Renal pelvis (tissue), 4 donors: ENCODE measurements around the gene BLTP2. TPM values are rescaled to one million over a fixed set of nuclear protein-coding genes. Genes with fewer than 3 reads are reported as not detected.
A peak's percentile ranks its signal among the peaks of the same experiment; 100 is the strongest.
"Not testable (repeated sequence)": the region's sequence is repeated elsewhere in the genome, so short reads cannot be mapped to it uniquely, and the experiment has no call there.

Experiments used
- DNase-seq: peaks from one replicate; pipeline ENCODE4 v3.0.0-alpha.2; 2013
- polyA plus RNA-seq, 3 donors: library from polyadenylated mRNA; unstranded; fragments of 120-200 nt; gene quantifications; one replicate each; pipeline ENCODE4 v1.2.1, GENCODE V29; 2013; ENCODE audit not compliant: insufficient read length in 3 of 3

BLTP2 gene
- polyA plus RNA-seq, 3 donors, result 86.0 to 106 (median 99.9) TPM

DNA sequence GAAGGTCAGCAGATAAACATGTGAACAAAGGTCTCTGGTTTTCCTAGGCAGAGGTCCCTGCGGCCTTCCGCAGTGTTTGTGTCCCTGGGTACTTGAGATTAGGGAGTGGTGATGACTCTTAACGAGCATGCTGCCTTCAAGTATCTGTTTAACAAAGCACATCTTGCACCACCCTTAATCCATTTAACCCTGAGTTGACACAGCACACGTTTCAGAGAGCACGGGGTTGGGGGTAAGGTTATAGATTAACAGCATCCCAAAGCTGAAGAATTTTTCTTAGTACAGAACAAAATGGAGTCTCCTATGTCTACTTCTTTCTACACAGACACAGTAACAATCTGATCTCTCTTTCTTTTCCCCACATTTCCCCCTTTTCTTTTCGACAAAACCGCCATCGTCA is 13.4 kb upstream of the BLTP2 start:
- not testable (repeated sequence) for DNase-seq

DNA sequence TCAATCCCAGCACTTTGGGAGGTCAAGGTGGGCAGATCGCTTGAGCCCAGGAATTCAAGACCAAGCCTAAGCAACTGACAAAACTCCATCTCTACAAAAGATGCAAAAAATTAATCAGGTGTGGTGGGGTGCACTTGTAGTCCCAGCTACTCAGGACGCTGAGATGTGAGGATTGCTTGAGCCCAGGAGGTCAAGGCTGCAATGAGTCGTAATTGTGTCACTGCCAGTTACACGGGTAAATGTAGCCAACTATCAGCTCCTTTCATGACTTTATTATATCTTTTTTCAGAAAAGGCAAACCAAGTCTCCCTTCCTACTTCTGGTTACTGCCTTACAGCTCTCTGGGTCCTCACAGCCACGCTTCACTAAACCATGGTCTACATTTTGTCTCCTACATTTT is 12.8 kb upstream of the BLTP2 start:
- DNase-seq, result no peak

DNA sequence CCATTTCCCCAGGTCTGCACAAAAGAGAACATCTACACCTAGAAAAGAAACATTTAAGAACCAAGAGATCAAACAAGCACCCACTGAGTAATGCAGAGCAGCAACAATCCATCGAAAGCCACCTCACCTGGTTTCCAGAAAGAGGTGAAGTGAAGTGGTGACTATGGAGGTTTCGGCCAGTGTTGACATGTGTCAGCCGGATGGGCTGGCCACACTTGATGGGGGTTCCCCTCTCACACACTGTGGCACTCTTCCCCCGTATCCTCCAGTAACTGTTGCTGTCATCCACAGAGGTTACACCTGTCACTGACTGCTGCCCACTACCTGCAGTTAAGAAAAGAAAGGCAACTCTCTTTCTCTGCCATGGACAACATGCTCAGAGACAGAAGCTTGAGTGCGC is 10.2 kb upstream of the BLTP2 start:
- no peak for DNase-seq

DNA sequence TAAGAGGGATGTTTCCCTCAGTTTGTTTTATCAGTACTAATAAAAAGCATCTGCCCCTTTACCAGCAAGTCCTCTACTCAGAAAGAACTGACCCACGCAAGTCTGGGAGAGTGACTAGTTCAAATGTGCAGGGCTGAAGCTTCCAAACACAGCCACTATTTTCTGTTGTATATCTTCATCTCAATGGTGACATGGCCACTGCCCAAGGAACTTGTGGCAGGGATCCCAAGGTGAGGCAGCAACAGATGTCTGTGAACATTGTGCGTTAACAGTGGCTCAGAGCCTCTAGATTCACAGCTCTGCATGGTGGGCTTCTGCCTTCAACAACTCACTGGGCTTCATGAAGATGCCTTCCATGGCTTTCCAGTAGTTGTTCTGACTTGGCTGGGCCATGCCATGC is 3.7 kb upstream of the BLTP2 start:
- DNase-seq, result no peak

DNA sequence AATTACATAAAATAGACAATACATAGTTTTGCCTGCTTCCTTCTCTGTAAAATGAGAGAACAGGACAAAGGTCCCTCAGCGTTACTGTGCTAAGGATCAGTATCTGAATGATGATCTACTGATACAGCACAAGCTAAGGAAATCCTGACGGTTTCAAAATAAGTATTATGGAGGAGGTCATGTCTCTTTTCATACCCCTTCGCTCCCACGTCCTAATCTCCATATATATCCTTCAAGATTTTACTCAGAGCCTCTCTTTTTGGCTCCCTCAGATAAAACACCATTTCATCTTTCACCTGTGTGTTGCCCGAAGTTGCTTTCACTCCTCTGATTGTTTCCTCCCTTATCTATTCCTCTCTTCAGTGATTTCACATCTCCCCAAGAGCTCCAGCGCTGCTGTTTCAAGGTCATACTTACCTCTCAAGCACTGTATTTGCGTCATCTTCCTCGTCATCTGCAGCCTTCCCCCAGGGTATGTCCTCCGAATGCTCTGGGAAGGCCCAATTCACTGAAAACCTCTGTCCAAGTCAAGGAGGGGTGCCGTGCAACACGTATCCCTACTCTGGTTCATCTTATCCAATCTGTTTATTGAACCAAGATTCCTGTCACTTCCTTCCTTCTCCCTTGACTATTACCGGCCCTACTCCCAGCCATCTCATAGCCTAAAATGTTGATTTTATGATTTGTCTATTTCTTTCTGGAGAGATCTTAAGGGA is 1.2 kb upstream of the BLTP2 start:
- DNase-seq, result no peak

DNA sequence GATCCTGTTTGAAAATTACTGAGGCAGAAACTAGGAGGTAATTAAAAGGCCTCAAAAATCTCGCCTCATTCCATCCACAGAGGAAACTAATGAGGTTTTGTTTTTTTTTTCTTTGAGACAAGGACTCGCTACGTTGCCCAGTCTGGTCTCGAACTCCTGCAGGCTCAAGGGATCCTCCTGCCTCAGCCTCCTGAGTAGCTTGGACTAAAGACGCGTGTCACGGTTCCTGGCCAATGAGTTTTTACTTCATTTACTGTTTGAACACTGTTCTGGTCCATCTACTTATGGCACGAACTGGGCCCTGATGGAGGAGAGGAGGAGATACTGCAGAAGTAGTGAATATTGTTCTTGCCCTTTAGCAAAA is 600 bp upstream of the BLTP2 start:
- DNase-seq, result no peak

DNA sequence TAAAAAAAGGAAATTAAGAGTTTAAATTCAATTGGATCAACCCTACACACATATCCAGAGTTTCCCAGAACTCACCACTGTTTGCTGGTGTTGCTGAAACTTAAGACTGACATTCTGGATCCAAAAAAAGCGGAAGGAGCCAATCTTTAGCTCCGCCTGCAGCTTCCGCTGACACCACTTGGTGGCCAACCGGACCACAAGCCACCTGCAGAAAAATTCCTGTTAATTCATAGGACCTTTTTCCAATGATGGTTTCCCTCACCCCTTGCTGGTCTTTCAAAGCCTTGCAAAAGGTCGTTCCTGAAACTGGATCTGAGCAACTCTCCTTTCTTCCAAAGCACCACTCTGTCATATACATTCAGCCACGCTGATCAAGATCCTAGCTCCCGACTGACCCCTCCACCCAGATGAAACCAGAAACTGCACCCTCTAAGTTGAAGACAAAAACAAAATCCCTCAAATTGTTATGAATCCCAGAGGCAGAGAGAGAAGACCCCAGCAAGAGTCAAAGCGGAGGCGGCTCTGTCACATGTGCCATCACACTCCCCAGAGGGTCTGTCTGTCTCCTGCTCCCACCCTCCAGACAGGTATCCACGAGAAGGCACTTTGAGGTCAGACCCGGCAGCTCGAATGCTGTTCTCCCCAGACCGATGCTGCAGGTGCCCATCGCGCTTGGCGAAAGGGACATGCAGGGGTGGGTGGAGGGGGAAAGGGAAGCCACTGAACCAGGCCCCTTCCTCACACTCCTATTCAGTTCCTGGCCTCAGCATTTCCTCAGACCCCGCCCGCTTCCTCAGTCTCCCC is 773 bp downstream of the BLTP2 start:
- no peak for DNase-seq

DNA sequence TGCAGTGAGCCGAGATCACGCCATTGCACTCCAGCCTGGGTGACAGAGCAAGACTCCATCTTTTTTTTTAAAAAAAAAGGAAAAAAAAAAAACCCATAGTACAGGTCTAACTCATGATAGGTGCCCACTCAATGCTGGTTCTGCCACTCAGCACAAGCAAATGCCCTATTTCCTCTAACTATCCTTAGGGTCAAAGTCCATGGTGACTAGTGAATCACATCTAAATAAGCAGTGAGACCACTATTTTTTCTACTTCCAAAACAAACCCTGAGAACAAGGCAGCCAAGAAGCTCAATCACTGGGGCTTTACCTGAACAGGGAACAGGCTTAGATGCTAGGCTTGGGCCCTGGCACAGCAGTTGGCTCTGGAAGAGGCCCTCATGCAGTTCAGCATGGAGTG is 3.4 kb downstream of the BLTP2 start:
- no peak for DNase-seq

DNA sequence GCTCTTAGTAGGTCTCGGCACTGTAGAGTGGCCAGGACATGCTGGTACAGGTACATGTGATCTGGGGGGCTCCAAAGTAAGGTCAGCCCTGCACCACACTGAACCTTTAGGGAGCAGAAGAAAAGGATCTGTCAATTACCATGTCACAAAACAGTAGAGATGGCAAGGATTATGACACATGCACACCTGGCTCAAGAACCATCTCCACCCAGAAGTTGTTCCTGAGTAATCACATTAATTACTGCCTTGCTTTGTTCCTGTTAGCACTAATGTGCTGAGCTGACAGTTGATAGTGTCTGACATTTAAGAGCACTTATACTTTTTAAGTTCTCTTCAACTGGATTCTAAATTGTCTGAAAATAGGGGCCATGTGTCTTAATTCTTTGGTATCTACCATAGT is 9.5 kb downstream of the BLTP2 start:
- no peak for DNase-seq

DNA sequence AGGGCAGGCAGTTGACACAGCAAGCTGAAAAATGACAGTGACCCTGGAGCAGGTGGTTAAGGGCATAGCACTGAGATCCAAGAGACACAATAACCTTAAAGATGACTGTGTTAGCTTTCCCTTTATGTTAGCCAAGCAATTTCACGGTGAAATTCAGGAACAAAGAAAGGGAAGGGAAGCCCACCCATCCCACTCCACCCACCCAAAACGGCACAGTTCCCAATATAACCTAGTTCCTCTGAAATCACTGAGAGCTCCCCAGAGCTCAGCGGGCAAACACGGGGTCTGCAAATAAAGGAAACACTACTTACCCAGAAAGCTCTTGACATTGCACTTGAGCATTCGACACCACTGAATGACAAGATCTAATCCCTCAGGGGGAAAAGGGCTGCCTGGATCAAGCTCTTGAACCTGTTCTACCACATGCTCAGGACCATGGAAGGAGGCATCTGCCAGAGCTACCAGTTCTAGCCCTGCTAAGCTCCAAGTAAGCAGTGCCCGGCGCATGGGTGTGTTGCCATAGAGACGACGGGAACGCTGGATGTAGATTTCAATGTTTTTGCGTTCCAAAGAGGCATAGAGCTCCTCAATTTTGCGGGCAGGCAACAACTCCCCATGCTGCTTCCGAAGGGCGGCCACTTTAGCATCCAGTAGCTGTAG is 10.6 kb downstream of the BLTP2 start:
- no peak for DNase-seq

DNA sequence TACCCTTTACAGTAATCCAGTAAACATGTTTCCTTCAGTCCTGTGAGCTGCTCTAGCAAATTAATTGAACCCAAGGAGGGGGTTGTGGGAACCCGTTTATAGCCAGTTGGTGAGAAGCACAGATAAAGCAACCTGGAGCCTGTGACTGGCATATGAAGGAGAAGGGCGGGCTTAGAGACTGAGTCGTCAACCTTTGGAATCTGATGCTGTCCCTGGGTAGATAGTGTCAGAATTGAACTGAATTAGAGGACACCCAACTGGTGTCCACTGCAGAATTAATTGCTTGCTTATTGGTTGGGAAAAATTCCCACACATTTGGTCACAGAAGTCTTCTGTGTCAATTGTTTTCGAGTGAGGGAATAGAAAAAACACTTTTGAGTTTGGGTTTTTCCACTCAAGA is 18.1 kb downstream of the BLTP2 start:
- no peak for DNase-seq

DNA sequence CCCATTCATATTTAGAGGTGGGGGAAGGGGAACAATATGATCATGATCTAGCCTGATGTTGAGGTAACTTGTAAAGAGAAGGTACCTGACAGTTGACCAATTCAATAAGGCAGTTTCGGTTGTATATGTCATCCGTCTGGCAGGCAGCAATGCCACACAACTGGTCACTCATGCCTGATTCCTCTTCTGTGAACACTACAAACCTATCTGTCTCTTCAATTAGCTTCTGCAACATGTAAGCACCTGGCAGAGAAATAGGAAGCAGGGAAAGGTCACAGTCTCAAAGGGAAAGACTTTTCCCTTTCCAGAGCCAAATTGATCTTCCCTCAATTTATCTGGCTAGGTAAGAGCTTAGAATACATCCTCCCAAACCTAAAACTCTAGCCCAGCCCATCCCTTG is 20.8 kb downstream of the BLTP2 start:
- no peak for DNase-seq

DNA sequence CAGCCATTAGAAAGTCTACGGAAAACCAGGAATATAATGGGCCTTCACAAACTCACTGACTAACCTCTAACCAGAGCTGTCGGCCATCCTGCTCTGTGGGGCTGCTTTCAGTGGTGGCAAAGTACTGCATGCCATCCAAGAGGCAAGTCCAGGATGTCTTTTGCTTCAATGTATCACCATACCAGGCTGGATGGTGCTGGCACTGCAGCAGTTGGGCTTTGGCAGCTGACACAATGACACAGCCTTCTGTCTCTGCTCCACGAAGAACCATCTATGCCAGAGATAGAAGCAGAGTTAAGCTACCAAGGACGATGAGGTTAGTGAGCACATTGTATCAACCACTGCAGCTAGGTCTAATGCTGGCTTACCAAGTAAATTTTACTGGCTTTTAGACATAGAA is 21.3 kb downstream of the BLTP2 start:
- DNase-seq, result no peak

DNA sequence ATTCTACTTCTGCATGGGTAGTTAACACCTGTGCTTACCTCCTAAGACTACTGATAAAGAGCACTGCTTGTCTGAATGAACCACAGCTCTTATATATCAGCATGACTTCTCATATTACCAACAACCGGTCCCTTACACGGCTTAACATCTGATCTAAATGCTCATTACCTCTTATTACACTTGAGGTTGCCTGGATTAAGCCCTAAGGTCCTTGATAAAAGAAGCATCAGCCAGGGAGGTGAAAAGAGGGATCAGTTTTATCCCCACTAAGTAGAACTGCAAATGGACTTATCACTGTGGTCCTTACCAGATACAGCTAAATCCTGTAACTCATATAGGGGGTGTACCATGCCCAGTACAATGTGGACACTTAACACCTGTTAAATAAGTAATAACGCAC is 22.8 kb downstream of the BLTP2 start:
- no peak for DNase-seq

DNA sequence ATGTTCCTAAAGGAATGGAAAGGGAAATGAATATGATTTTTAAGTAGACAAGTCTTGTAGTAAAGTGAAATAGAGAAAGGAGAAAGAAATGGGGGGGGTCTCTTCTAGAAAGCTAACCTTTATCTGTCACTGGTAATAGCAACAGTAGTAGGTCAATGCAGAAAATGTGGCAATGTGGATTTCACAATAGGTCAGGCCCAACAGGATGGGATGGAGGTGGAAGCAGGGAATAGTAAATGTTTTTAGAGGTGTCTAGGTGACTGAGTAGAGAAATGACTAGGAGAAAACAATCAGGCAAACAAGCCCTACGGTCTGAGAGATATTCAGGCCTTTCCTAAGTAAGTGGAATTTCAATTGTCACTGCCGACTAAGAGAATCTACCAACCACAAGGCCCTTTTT is 24.9 kb downstream of the BLTP2 start:
- DNase-seq, result no peak

DNA sequence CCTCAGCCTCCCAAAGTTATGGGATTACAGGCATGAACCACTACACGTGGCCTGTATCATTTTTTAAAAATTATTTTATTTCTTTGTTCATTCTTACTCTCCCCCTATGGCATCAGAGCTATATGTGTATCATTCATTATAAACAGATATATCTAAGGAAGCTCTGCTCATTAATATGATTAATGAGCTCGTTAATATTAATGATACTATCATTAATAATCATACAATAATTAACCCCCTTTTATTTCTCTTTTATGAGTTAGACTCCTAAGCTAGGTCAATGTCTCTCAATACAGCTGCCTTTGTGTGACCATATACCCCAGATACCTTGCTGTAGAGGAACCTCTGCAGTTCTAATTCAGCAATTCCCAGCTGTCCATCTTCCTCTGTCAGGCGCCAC is 26.5 kb downstream of the BLTP2 start:
- DNase-seq, result no peak

DNA sequence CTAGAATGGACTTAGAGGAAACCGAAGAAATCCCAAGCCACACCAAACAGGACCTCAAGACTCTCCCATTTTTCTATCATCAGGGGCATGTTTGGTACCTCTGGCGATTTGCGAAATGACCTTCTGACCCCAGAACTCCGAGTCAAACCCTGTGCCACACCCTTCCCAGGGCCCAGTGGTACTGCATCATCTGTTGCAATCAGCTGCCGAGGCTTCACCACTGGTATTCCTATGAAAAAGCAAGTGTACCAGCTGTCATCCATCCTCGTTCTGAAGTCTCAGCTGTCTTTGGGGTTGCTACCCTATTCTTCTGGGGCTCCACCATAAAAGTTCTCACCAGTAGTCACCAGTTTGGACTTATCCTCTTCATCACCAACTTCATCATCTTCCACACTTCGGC is 28.7 kb downstream of the BLTP2 start:
- DNase-seq, result no peak

DNA sequence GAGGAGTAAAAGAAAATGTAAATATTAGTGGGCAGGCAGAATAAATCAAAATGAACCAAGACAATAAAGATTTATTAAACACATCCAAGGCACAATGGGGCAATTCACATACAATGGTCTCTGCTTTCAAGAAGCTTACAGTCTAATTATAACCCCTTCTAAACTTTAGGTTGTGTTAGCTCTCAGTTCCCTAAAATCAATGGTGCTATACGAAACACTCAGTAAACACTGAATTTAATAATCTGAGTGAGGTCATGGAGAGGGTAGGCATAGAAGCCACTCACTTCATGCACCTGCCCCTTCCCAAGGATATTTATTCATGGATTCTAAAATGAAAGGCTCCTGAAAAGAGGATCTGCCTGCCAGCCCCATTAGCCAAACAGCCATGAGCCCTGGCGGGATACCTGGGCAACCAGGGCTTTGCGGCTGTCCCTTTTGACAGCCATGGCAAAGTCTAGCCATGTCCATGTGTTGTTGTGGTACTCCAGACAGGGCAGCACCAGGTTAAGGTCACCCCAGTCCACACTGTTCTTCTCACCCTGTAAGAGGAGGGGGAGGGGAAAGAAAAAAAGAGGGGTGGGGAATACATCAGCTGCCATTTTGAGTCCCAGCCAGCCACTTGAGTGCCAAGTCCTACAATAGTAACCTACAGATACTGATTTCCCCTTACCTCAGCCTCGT is 29.6 kb downstream of the BLTP2 start:
- no peak for DNase-seq

DNA sequence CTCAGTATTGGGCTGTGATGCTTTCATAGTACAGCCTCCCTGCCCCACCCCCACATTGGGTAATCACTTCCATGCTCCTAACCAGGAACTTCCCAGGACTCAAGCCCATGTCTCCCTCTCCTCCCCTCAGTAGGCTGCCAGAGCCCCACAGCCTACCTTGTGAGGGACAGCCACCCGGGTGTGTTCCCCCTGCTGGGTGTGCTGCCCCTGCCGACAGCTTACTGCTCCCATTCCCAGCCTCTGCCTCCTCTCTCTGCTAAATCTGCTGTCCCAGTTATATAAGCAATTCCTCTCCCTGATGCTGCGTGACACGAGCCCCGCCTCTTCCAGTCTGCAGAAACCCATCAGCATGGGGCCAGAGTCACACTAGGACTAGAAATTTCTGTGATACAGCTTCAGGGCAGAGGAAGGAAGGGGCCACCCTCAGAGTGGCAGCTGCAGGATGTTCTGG is 31.0 kb downstream of the BLTP2 start, which contains the start of gene RSKR:
Gene RSKR (minus strand): TSS at position 255 of the 451 bp plus-strand sequence. CDS start 24 bp downstream, at position 231.
- no peak for DNase-seq

DNA sequence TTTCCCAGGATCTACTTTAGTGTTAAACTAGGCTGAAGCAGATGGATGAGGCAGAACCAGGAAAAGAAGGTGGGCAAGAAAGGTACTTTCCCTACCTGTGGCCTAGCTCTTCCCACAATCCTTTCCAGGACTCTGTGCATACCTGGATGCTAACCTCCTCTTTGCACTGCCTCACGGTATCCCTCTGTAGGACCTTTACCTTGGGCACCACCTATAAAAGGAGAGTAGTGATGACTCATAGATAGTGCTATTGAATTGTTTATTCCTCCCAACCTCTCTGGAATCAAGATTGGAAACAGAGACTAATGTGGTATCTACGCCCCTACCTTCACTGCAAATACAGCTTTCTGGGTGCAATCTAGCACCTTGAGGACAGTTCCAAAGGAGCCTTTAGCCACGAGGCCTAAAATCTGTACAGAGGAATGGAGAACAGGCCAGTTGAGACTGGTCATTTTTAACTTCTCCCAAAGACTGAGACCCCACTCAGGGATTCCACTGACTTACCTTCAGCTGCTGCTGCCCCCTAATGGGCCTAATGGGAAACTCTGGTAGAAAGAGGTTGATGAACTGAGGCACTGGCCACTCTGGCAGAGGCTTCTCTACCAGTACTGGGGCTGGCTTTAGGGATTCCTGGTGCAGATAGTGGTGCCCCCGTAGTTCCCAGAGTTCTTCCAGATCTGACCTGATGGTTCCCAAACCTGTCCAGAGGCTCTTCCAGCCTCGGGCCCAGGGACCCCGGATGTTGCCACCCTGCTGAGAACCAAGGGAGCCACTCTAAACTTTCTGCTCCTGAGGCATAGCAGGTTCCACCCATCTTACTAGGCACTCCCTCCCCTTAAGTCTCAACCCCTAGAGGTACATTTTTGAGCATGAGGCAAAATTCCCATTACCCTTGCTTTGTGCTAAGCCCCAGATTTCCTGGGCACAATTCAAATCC is 31.8 kb downstream of the BLTP2 start:
- peak; percentile 37 for DNase-seq

DNA sequence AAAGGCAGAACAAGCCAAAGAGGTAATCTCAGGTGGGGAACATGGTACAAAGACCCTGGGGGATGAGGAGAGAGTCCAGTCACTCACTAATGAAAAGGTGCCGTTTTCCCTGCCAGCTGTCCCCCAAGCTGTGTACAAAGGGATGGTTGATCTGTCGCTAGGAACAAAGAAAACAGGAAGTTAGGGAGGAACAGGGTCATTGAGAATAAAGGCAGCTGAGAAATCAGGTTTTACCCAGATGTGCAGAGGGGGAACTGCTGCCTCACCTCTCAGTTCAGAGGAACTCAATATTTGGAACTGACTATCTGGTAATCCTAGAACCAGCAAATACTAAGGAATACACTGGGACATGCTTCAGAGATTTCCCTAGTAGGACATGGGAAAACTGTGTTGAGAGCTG is 32.4 kb downstream of the BLTP2 start:
- DNase-seq, result no peak
